ENCODE data around the gene MMP11. TPM values are rescaled to one million over a fixed set of nuclear protein-coding genes. Genes with fewer than 3 reads are reported as not detected.

MMP11 gene
- total RNA-seq, 4 donors from 2014 or later: 2.8 to 6.5 (median 5.4) TPM

- Histone ChIP-seq H3K27ac (replicated peaks in 1 of 4) (no peak overlapping the region), H3K4me3 (no peak overlapping the region), H3K36me3 (peaks cover 0 to 19% (median 1%) of the 10 kb centered on the region in 4 donors), H3K27me3 (no peaks in the 10 kb centered on the region), H3K9me3 (no peaks in the 10 kb centered on the region), H3K4me1 (peaks cover 14 to 37% (median 34%) of the 10 kb centered on the region in 4 donors)
- intact Hi-C loops (cut with DNase I): no loop called here
- no peak for DNase-seq (ENCODE audit: extremely low spot score)
- TF ChIP-seq POLR2AphosphoS5 (IDR thresholded peaks at IDR 0.05): no peak
- no peak for TF ChIP-seq CTCF (IDR thresholded peaks at IDR 0.05)
- TF ChIP-seq POLR2A (IDR thresholded peaks at IDR 0.05; ENCODE audit: low read depth): no peak
- 94% methylated on average over 5 of the region's 5 CpGs for WGBS
These were observed 7.1 kb downstream of the MMP11 start for GRCh38 chr22:23779731-23780130.

- Histone ChIP-seq H3K27me3 (no peaks in the 10 kb centered on the region), H3K9me3 (no peaks in the 10 kb centered on the region), H3K4me1 (peaks cover 9 to 32% (median 30%) of the 10 kb centered on the region in 4 donors), H3K27ac (replicated peaks in 1 of 4) (no peak overlapping the region), H3K36me3 (peaks cover 0 to 19% (median 1%) of the 10 kb centered on the region in 4 donors), H3K4me3 (no peak overlapping the region)
- intact Hi-C loops (cut with DNase I): no loop called here
- DNase-seq (ENCODE audit: extremely low spot score): no peak
- no peak for TF ChIP-seq POLR2AphosphoS5 (IDR thresholded peaks at IDR 0.05)
- no peak for TF ChIP-seq EP300 (IDR thresholded peaks at IDR 0.05)
- no peak for TF ChIP-seq POLR2A (IDR thresholded peaks at IDR 0.05; ENCODE audit: low read depth)
- WGBS: 95% methylated on average over 16 of the region's 20 CpGs
These were observed 7.6 kb downstream of the MMP11 start for GRCh38 chr22:23780146-23780748.

- DNase-seq (ENCODE audit: extremely low spot score): no peak
- WGBS: 84% methylated on average over 11 of the region's 15 CpGs
These were observed 8.4 kb downstream of the MMP11 start for GRCh38 chr22:23781065-23781464.

GRCh38 chr22:23781511-23782183 lies 9.0 kb downstream of the MMP11 start:
- H3K4me1 ChIP-seq: peaks cover 14 to 45% (median 39%) of the 10 kb centered on the region in 4 donors
- WGBS: 75% methylated on average over 10 of the region's 14 CpGs
- no peak overlapping the region for H3K4me3 ChIP-seq
- intact Hi-C loops (cut with DNase I): no loop called here
- TF ChIP-seq POLR2A (IDR thresholded peaks at IDR 0.05; ENCODE audit: low read depth): no peak
- no peak for TF ChIP-seq CTCF (IDR thresholded peaks at IDR 0.05)
- TF ChIP-seq EP300 (IDR thresholded peaks at IDR 0.05): no peak
- TF ChIP-seq POLR2AphosphoS5 (IDR thresholded peaks at IDR 0.05): no peak
- H3K27me3 ChIP-seq: no peaks in the 10 kb centered on the region
- no peak for DNase-seq (ENCODE audit: extremely low spot score)
- no peak overlapping the region for H3K27ac ChIP-seq (replicated peaks in 1 of 4)
- no peaks in the 10 kb centered on the region for H3K9me3 ChIP-seq
- H3K36me3 ChIP-seq: peaks cover 0 to 19% (median 1%) of the 10 kb centered on the region in 4 donors

More at GRCh38 chr22:23781065-23781464, 8.4 kb downstream of the MMP11 start:
- Histone ChIP-seq H3K4me3 (no peak overlapping the region), H3K27me3 (no peaks in the 10 kb centered on the region), H3K27ac (replicated peaks in 1 of 4) (no peak overlapping the region), H3K4me1 (peaks cover 8 to 40% (median 33%) of the 10 kb centered on the region in 4 donors), H3K9me3 (no peaks in the 10 kb centered on the region), H3K36me3 (peaks cover 0 to 19% (median 1%) of the 10 kb centered on the region in 4 donors)
- TF ChIP-seq POLR2AphosphoS5 (IDR thresholded peaks at IDR 0.05): no peak
- no peak for TF ChIP-seq POLR2A (IDR thresholded peaks at IDR 0.05; ENCODE audit: low read depth)
- no peak for TF ChIP-seq EP300 (IDR thresholded peaks at IDR 0.05)
- TF ChIP-seq CTCF (IDR thresholded peaks at IDR 0.05): no peak
- intact Hi-C loops (cut with DNase I): no loop called here

- WGBS: 94% methylated on average over 6 of the region's 16 CpGs
- Histone ChIP-seq H3K9me3 (no peaks in the 10 kb centered on the region), H3K36me3 (peaks cover 0 to 19% (median 1%) of the 10 kb centered on the region in 4 donors), H3K4me1 (peaks cover 14 to 44% (median 37%) of the 10 kb centered on the region in 4 donors), H3K27ac (replicated peaks in 1 of 4) (no peak overlapping the region), H3K4me3 (no peak overlapping the region), H3K27me3 (no peaks in the 10 kb centered on the region)
- intact Hi-C loops (cut with DNase I): no loop called here
- DNase-seq (ENCODE audit: extremely low spot score): no peak
- TF ChIP-seq POLR2A (IDR thresholded peaks at IDR 0.05; ENCODE audit: low read depth) (no peak), CTCF (IDR thresholded peaks at IDR 0.05) (no peak), POLR2AphosphoS5 (IDR thresholded peaks at IDR 0.05) (no peak), EP300 (IDR thresholded peaks at IDR 0.05) (no peak)
These were observed 9.6 kb downstream of the MMP11 start for GRCh38 chr22:23782252-23782651.
